ENCODE data around the gene PSTPIP1. TPM values are rescaled to one million over a fixed set of nuclear protein-coding genes. Genes with fewer than 3 reads are reported as not detected.

Gene PSTPIP1
- total and polyA plus RNA-seq, 7 donors, result 0.97 to 2.2 (median 1.3) TPM

DNA sequence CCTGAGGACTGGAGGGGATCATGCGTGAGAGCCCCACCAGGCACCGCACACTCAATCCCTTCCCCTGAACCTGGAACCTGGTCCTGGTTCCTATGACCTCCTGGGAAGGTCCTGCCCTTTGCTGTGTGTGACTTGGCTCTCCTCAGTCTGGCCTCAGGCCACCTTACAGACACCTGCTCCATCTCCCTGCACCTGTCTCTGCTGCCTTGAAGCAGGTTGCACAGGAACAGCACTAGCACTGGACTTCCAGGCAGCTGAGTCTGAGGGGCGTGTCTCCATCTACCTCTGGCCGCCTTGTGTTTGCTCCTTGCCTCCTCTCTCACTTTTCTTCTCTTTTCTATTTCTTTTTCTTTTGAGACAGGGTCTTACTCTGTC is 15.4 kb downstream of the PSTPIP1 start:
- Histone ChIP-seq H3K4me3 (no peak overlapping the region), H3K36me3 (ENCODE audit: insufficient read depth in 1 of 2, low read depth in 1 of 2) (no peaks in the 10 kb centered on the region), H3K27ac (no peak overlapping the region), H3K9me3 (no peaks in the 10 kb centered on the region), H3K4me1 (no peaks in the 10 kb centered on the region), H3K27me3 (ENCODE audit: insufficient read depth in 3 of 3, low read length in 2 of 3) (no peaks in the 10 kb centered on the region)
- 90 to 93% (median 91%) methylated on average over 4 of the region's 4 CpGs for WGBS, 3 donors
- intact Hi-C loops (cut with DNase I), result no loop called here
- TF ChIP-seq, protein P1, sequence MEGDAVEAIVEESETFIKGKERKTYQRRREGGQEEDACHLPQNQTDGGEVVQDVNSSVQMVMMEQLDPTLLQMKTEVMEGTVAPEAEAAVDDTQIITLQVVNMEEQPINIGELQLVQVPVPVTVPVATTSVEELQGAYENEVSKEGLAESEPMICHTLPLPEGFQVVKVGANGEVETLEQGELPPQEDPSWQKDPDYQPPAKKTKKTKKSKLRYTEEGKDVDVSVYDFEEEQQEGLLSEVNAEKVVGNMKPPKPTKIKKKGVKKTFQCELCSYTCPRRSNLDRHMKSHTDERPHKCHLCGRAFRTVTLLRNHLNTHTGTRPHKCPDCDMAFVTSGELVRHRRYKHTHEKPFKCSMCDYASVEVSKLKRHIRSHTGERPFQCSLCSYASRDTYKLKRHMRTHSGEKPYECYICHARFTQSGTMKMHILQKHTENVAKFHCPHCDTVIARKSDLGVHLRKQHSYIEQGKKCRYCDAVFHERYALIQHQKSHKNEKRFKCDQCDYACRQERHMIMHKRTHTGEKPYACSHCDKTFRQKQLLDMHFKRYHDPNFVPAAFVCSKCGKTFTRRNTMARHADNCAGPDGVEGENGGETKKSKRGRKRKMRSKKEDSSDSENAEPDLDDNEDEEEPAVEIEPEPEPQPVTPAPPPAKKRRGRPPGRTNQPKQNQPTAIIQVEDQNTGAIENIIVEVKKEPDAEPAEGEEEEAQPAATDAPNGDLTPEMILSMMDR (IDR thresholded peaks at IDR 0.05), result no peak
- ATAC-seq, result no peak
- DNase-seq, result no peak

DNA sequence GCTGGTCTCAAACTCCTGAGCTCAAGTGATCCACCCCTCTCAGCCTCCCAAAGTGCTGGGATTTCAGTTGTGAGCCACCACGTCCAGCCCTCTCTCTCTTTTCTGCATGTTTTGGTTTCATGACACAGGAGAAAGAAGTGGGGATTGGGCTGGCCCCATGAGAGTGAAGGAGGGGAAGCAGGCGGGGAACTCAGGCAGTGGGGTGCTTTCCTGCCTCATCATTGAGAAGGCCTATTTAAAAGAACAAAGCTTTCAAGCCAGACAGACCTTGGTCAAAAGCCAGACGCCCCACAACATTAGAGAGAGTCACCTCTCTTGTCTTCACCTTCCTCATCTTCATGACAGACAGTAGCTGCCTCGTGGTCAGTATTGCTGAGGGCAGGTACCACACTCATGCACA is 15.9 kb downstream of the PSTPIP1 start:
- Histone ChIP-seq H3K36me3 (ENCODE audit: insufficient read depth in 1 of 2, low read depth in 1 of 2) (no peaks in the 10 kb centered on the region), H3K9me3 (no peaks in the 10 kb centered on the region), H3K27me3 (ENCODE audit: insufficient read depth in 3 of 3, low read length in 2 of 3) (no peaks in the 10 kb centered on the region), H3K27ac (no peak overlapping the region), H3K4me3 (no peak overlapping the region), H3K4me1 (no peaks in the 10 kb centered on the region)
- ATAC-seq (no peak), DNase-seq (peak in 1 of 2 donors; percentile 3)
- 78 to 83% (median 82%) methylated on average over 4 of the region's 4 CpGs for WGBS, 3 donors
- intact Hi-C loops (cut with DNase I), result no loop called here
- TF ChIP-seq, protein P1 (IDR thresholded peaks at IDR 0.05), result no peak

DNA sequence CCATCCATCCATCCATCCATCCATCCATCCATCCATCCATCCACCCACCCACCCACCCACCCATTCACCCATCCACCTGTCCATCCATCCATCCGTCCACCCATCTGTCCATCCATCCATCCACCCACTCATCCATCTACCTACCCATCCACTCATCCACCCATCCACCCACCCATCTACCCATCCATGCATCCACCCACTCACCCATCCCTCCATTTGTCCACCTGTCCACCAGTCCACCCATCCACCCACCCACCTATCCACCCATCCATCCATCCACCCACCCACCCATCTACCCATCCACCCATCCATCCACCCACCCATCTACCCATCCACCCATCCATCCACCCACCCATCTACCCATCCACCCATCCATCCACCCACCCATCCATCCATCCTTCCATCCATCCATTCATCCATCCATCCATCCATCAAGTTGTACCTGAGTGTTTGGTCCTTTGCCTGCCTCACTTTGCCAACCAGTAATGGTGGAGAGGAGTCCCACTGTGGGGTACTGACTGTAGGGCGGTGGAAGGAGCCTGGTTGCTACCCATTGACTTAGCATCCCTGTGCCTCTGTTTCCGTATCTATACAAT is 17.3 kb downstream of the PSTPIP1 start:
- intact Hi-C loops (cut with DNase I), result no loop called here
- H3K36me3 ChIP-seq (ENCODE audit: insufficient read depth in 1 of 2, low read depth in 1 of 2), result no peaks in the 10 kb centered on the region
- WGBS, 3 donors, result 86 to 100% (median 94%) methylated on average over 3 of the region's 3 CpGs
- no peak for DNase-seq
- no peak for ATAC-seq
- H3K4me1 ChIP-seq, result no peaks in the 10 kb centered on the region
- no peak overlapping the region for H3K27ac ChIP-seq
- H3K9me3 ChIP-seq, result no peaks in the 10 kb centered on the region
- TF ChIP-seq, protein P1 (IDR thresholded peaks at IDR 0.05), result no peak
- H3K4me3 ChIP-seq, result no peak overlapping the region
- no peaks in the 10 kb centered on the region for H3K27me3 ChIP-seq (ENCODE audit: insufficient read depth in 3 of 3, low read length in 2 of 3)

DNA sequence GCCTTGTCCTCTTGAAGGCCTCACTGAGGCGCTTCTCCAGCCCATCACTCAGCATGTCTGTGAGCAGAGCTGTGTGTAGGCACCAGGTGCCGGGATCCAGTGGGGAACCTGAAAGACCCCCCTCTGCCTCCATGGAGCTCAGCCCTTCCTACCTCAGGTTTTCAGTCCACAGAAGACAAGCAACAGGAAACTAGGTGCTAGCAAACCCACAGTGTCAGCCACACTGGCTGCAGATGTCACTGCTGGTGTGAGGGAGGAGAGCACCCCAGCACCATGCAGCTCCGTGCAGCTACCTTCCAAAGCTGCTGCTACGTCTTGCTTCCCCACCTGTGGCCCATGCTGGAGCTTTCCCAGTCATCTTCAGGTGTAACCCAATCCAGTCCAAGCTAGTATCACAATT is 17.9 kb downstream of the PSTPIP1 start:
- TF ChIP-seq, protein P1 (IDR thresholded peaks at IDR 0.05), result no peak
- no peaks in the 10 kb centered on the region for H3K4me1 ChIP-seq

DNA sequence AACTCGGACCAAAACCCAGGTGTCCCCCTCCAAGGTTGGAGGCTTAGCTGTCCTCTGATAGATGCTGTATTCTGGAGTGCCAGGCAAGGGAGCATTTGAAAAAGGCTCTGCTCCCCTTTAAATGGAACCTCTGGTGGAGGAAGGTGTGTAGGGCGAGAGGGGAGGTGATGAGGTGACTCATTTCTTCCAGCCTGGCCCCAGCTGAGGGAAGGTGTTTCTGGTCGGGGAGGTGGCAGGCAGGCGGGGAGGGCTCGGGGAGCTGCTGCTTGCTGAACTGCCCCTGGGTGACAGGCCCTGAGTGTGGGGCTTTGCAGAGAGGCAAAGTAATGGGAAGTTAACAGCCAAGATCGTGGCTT is 18.8 kb downstream of the PSTPIP1 start:
- no peak overlapping the region for H3K4me3 ChIP-seq
- DNase-seq (peak in 1 of 2 donors; percentile 46), ATAC-seq (no peak)
- no peaks in the 10 kb centered on the region for H3K36me3 ChIP-seq (ENCODE audit: insufficient read depth in 1 of 2, low read depth in 1 of 2)
- intact Hi-C loops (cut with DNase I), result no loop called here
- TF ChIP-seq, protein P1 (IDR thresholded peaks at IDR 0.05), result no peak
- H3K4me1 ChIP-seq, result no peaks in the 10 kb centered on the region
- H3K27ac ChIP-seq, result no peak overlapping the region
- WGBS, 3 donors, result 67 to 83% (median 76%) methylated on average over 6 of the region's 6 CpGs
- no peaks in the 10 kb centered on the region for H3K9me3 ChIP-seq
- no peaks in the 10 kb centered on the region for H3K27me3 ChIP-seq (ENCODE audit: insufficient read depth in 3 of 3, low read length in 2 of 3)

More for the DNA sequence above, 17.9 kb downstream of the PSTPIP1 start:
- no peak overlapping the region for H3K4me3 ChIP-seq
- DNase-seq (peak in 1 of 2 donors; percentile 39), ATAC-seq (no peak)
- H3K27me3 ChIP-seq (ENCODE audit: insufficient read depth in 3 of 3, low read length in 2 of 3), result no peaks in the 10 kb centered on the region
- no peaks in the 10 kb centered on the region for H3K36me3 ChIP-seq (ENCODE audit: insufficient read depth in 1 of 2, low read depth in 1 of 2)
- H3K9me3 ChIP-seq, result no peaks in the 10 kb centered on the region
- H3K27ac ChIP-seq, result no peak overlapping the region
- WGBS, 3 donors, result 62 to 70% (median 66%) methylated on average over 4 of the region's 4 CpGs
- intact Hi-C loops (cut with DNase I), result no loop called here

All from psoas muscle (tissue), 8 donors.